Spleen (tissue), 7 donors: Measurements from ENCODE around the gene PNMA8C.

Experiments used
- CTCF ChIP-seq, 11 experiments: fragments of 200-600 bp in 7 of 11; fragments of 450-650 bp in 4 of 11; sonication (generic) in 4 of 11; IDR thresholded peaks in 8 of 11; conservative IDR thresholded peaks in 3 of 11; 1 replicate in 7 of 11; 2 replicates in 4 of 11; pipeline versions ENCODE4 v1.4.0 to v1.8.0; 2016 to 2021; ENCODE audit warnings: antibody characterized with exemption in 11 of 11, inconsistent platforms in 4 of 11, mild to moderate bottlenecking in 1 of 11
- POLR2A ChIP-seq, 3 donors: fragments of 450-650 bp; IDR thresholded peaks; one replicate each; pipeline ENCODE4 v1.5.1; 2017; ENCODE audit warnings: antibody characterized with exemption in 3 of 3, mild to moderate bottlenecking in 1 of 3
- POLR2AphosphoS5 ChIP-seq, 3 donors: sonication (generic); formaldehyde crosslinking; IDR thresholded peaks; one replicate each; pipeline ENCODE4 v1.5.1; 2017; ENCODE audit warnings: antibody characterized with exemption in 3 of 3
- donor health status: DM: no; HTN: no; CAD: no; lungs with moderate emphysema.
- donor health status: DM: no; HTN: no; CAD: no.
- donor health status: DM: no; HTN: no; CAD: no.

- TF ChIP-seq CTCF (IDR thresholded peaks at IDR 0.05 in 8 of 11, conservative IDR thresholded peaks at IDR 0.05 in 3 of 11) (peak in 1 of 11 experiments; percentile 8), POLR2A (IDR thresholded peaks at IDR 0.05) (no peak), POLR2AphosphoS5 (IDR thresholded peaks at IDR 0.05) (peak in 2 of 3 donors; percentile 40 to 57)
These were observed 42.5 kb upstream of the PNMA8C start, which contains the start of gene PNMA8A for GRCh38 chr19:46471116-46471733.
